Astrocyte (in vitro differentiated cells and primary cell): ENCODE measurements around the gene TENM3. TPM values are rescaled to one million over a fixed set of nuclear protein-coding genes. Genes with fewer than 3 reads are reported as not detected.

Experiments used
- DNase-seq: peaks from one replicate; pipeline ENCODE4 v3.0.0-alpha.2; 2010; ENCODE audit warnings: low read depth
- FAIRE-seq: peaks from 2 replicates; lab custom pipeline; 2011; peaks lifted over from hg19 to GRCh38; lab: Jason Lieb, UNC
- H2AFZ ChIP-seq: 2 replicates; pipeline ENCODE4 v1.6.0; 2012; ENCODE audit warnings: low read depth, low read length, inconsistent platforms
- H3K27ac ChIP-seq: 2 replicates; pipeline ENCODE4 v1.5.1; 2011; ENCODE audit warnings: low read depth, low read length, inconsistent platforms
- H3K27me3 ChIP-seq: 2 replicates; pipeline ENCODE4 v1.6.0; 2011; ENCODE audit warnings: low read length, inconsistent platforms; ENCODE audit not compliant: insufficient read depth
- H3K36me3 ChIP-seq: 2 replicates; pipeline ENCODE4 v1.5.1; 2011; ENCODE audit warnings: low read length, inconsistent platforms; ENCODE audit not compliant: insufficient read depth
- H3K4me1 ChIP-seq: 2 replicates; pipeline ENCODE4 v1.5.1; 2011; ENCODE audit warnings: low read length, inconsistent platforms; ENCODE audit not compliant: insufficient read depth
- H3K4me2 ChIP-seq: 2 replicates; pipeline ENCODE4 v1.6.0; 2012; ENCODE audit warnings: low read length, inconsistent platforms
- H3K4me3 ChIP-seq: 2 replicates; pipeline ENCODE4 v1.5.1; 2011; ENCODE audit warnings: low read depth, mild to moderate bottlenecking, low read length, inconsistent platforms; ENCODE audit not compliant: insufficient read depth
- H3K79me2 ChIP-seq: 2 replicates; pipeline ENCODE4 v1.6.0; 2012; ENCODE audit warnings: mild to moderate bottlenecking, low read length, inconsistent platforms; ENCODE audit not compliant: insufficient read depth
- H3K9ac ChIP-seq: 2 replicates; pipeline ENCODE4 v1.6.0; 2012; ENCODE audit warnings: mild to moderate bottlenecking, low read length, inconsistent platforms
- H3K9me3 ChIP-seq: 2 replicates; pipeline ENCODE4 v1.5.1; 2012; ENCODE audit warnings: low read depth, mild to moderate bottlenecking, low read length, inconsistent platforms; ENCODE audit not compliant: insufficient read depth
- H4K20me1 ChIP-seq: 2 replicates; pipeline ENCODE4 v1.6.0; 2012; ENCODE audit warnings: low read length, inconsistent platforms; ENCODE audit not compliant: insufficient read depth
- H3K27ac Mint-ChIP-seq: one replicate; pipeline ENCODE4 v1.8.0; 2021; ENCODE audit warnings: mild to moderate bottlenecking, mixed read lengths; ENCODE audit not compliant: unreplicated experiment
- H3K27me3 Mint-ChIP-seq: one replicate; pipeline ENCODE4 v1.8.0; 2021; ENCODE audit warnings: low read depth, mixed read lengths; ENCODE audit not compliant: unreplicated experiment
- H3K36me3 Mint-ChIP-seq: one replicate; pipeline ENCODE4 v1.8.0; 2021; ENCODE audit warnings: low read depth, mixed read lengths; ENCODE audit not compliant: unreplicated experiment
- H3K4me1 Mint-ChIP-seq: one replicate; pipeline ENCODE4 v1.8.0; 2021; ENCODE audit warnings: low read depth, mixed read lengths; ENCODE audit not compliant: unreplicated experiment
- H3K4me3 Mint-ChIP-seq: one replicate; pipeline ENCODE4 v1.8.0; 2021; ENCODE audit warnings: mild to moderate bottlenecking, moderate library complexity, mixed read lengths; ENCODE audit not compliant: unreplicated experiment
- H3K9me3 Mint-ChIP-seq: one replicate; pipeline ENCODE4 v1.8.0; 2021; ENCODE audit warnings: mild to moderate bottlenecking, mixed read lengths; ENCODE audit not compliant: unreplicated experiment
- CTCF ChIP-seq: IDR thresholded peaks from 2 replicates; pipeline ENCODE4 v1.5.1; 2011; ENCODE audit warnings: low read depth, mild to moderate bottlenecking, inconsistent platforms, low read length, moderate library complexity; ENCODE audit not compliant: insufficient read depth
- EZH2 ChIP-seq: IDR thresholded peaks from 2 replicates; pipeline ENCODE4 v1.6.1; 2012; ENCODE audit warnings: mild to moderate bottlenecking, low read length, inconsistent platforms; ENCODE audit not compliant: insufficient read depth
- total RNA-seq: library from RNA; stranded (reverse); gene quantifications from 2 replicates; pipeline ENCODE4 v1.2.1, GENCODE V29; 2021

The TENM3 gene
- total RNA-seq, 1 donor from 2014 or later: 127 TPM

- no peak overlapping the region for H3K4me3 Mint-ChIP-seq
- Histone ChIP-seq H3K4me3 (no peak overlapping the region), H4K20me1 (no peaks in the 10 kb centered on the region), H3K4me2 (no peak overlapping the region), H3K36me3 (no peaks in the 10 kb centered on the region), H3K9me3 (no peaks in the 10 kb centered on the region), H2AFZ (no peak overlapping the region), H3K27me3 (no peaks in the 10 kb centered on the region), H3K27ac (no peak overlapping the region), H3K79me2 (no peaks in the 10 kb centered on the region), H3K4me1 (no peaks in the 10 kb centered on the region), H3K9ac (no peak overlapping the region)
- H3K27me3 Mint-ChIP-seq: peaks cover 37% of the 10 kb centered on the region
- peaks cover 2% of the 10 kb centered on the region for H3K36me3 Mint-ChIP-seq
- no peak overlapping the region for H3K27ac Mint-ChIP-seq
- DNase-seq (no peak), FAIRE-seq (no peak)
- no peaks in the 10 kb centered on the region for H3K4me1 Mint-ChIP-seq
- peaks cover 5% of the 10 kb centered on the region for H3K9me3 Mint-ChIP-seq
- TF ChIP-seq CTCF: no peak
- TF ChIP-seq EZH2: no peak
Observed at GRCh38 chr4:182838535-182838934, 595.3 kb downstream of the TENM3 start.

- H3K79me2 ChIP-seq: no peaks in the 10 kb centered on the region
- no peaks in the 10 kb centered on the region for H4K20me1 ChIP-seq
- no peak overlapping the region for H3K9ac ChIP-seq
- H3K27me3 Mint-ChIP-seq: peaks cover 44% of the 10 kb centered on the region
- no peak overlapping the region for H3K4me2 ChIP-seq
- H3K9me3 Mint-ChIP-seq: peaks cover 5% of the 10 kb centered on the region
- TF ChIP-seq CTCF (no peak), EZH2 (no peak)
- no peak overlapping the region for H3K4me3 ChIP-seq
- no peak overlapping the region for H3K27ac Mint-ChIP-seq
- H3K36me3 Mint-ChIP-seq: peaks cover 2% of the 10 kb centered on the region
- H3K36me3 ChIP-seq: no peaks in the 10 kb centered on the region
- H3K4me1 Mint-ChIP-seq: no peaks in the 10 kb centered on the region
- no peak for FAIRE-seq
- H3K9me3 ChIP-seq: no peaks in the 10 kb centered on the region
- no peak overlapping the region for H2AFZ ChIP-seq
- H3K27me3 ChIP-seq: peaks cover 4% of the 10 kb centered on the region
- no peak for DNase-seq
- no peak overlapping the region for H3K27ac ChIP-seq
- H3K4me1 ChIP-seq: no peaks in the 10 kb centered on the region
- no peak overlapping the region for H3K4me3 Mint-ChIP-seq
Observed at GRCh38 chr4:182839256-182839655, 596.1 kb downstream of the TENM3 start.

DNA sequence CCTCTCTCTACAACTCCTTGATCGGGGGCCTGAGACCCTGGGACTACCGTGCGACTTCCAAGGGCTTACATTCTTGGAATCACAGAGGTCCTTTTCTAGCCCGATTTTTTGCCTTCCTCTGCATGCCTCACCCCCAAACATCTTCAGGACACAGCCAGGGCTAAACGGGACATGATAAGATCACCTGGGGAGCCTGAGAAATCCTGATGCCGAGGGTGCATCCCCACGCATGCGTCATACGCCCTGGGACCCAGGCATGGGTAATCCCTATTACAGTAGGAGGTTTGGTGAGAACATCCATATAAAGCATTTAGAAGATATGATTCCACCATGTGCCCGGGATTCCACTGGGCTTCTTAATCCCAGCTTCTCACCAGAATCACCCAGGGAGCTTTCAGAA lies 596.9 kb downstream of the TENM3 start:
- Histone ChIP-seq H3K27me3 (peaks cover 4% of the 10 kb centered on the region), H4K20me1 (no peaks in the 10 kb centered on the region), H3K4me2 (no peak overlapping the region), H3K4me3 (no peak overlapping the region), H3K9me3 (no peaks in the 10 kb centered on the region), H3K4me1 (no peaks in the 10 kb centered on the region), H2AFZ (no peak overlapping the region), H3K27ac (no peak overlapping the region), H3K9ac (no peak overlapping the region), H3K79me2 (no peaks in the 10 kb centered on the region), H3K36me3 (no peaks in the 10 kb centered on the region)
- peaks cover 2% of the 10 kb centered on the region for H3K36me3 Mint-ChIP-seq
- TF ChIP-seq EZH2: no peak
- TF ChIP-seq CTCF: no peak
- H3K9me3 Mint-ChIP-seq: peaks cover 5% of the 10 kb centered on the region
- DNase-seq (no peak), FAIRE-seq (no peak)
- H3K4me1 Mint-ChIP-seq: no peaks in the 10 kb centered on the region
- H3K27me3 Mint-ChIP-seq: peaks cover 44% of the 10 kb centered on the region
- no peak overlapping the region for H3K4me3 Mint-ChIP-seq
- no peak overlapping the region for H3K27ac Mint-ChIP-seq
